Measurements from ENCODE around the gene PDE11A.

PDE11A gene

DNA sequence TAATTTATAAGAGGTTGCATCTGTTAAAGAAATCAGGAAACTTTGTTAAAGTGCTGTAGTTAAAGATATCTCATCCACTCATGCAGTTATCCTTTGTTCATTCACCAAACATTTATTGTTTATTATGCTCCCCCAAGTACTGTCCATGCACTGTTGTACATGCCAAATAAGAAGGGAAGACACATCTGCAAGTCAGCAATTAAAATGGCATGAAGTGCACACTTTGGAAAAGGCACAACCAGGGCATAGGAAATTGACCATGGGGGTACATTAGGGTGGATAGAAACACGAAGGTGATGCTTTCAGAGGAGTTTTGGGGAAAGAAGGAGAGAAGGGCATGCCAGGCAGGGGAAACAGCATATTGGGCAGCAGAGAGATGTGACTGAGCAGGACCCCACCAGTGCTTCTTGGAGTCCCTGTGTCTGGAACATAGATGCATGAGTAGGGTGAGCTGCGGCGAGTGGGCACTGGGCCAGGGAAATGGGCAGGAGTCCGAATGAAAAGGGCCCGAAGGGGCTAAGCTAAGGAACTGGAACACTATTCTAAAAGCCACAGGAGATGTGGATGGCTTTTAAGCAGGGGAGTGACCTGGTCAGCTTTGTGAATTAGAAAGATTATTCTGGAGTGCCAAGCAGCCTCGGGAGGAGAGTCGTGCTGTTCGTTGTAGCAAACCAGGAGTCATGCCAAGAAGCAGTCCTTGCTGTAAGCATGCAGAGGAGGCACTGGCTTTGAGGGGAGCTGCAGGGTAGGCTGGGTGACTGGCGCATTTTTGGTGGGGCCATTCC, 363.7 kb downstream of the PDE11A start:
- H3K27ac ChIP-seq, result no peak overlapping the region
- TF ChIP-seq ZFX (IDR thresholded peaks at IDR 0.05), result no peak
- no peak for TF ChIP-seq CTCF (conservative IDR thresholded peaks at IDR 0.05)

- TF ChIP-seq ZFX (IDR thresholded peaks at IDR 0.05) (no peak), CTCF (conservative IDR thresholded peaks at IDR 0.05) (no peak)
- H3K27ac ChIP-seq, result no peak overlapping the region
These were observed 364.5 kb downstream of the PDE11A start for GRCh38 chr2:177708106-177708505.

- no peak for TF ChIP-seq ZFX (IDR thresholded peaks at IDR 0.05)
- TF ChIP-seq CTCF (conservative IDR thresholded peaks at IDR 0.05), result no peak
- H3K27ac ChIP-seq, result no peak overlapping the region
These were observed 366.9 kb downstream of the PDE11A start for GRCh38 chr2:177705511-177706173.

- TF ChIP-seq CTCF (conservative IDR thresholded peaks at IDR 0.05) (no peak), ZFX (IDR thresholded peaks at IDR 0.05) (no peak)
- no peak overlapping the region for H3K27ac ChIP-seq
These were observed 369.4 kb downstream of the PDE11A start for GRCh38 chr2:177703159-177703558.

- H3K27ac ChIP-seq, result no peak overlapping the region
- TF ChIP-seq ZFX (IDR thresholded peaks at IDR 0.05) (no peak), CTCF (conservative IDR thresholded peaks at IDR 0.05) (no peak)
These were observed 374.3 kb downstream of the PDE11A start for GRCh38 chr2:177698281-177698680.

DNA sequence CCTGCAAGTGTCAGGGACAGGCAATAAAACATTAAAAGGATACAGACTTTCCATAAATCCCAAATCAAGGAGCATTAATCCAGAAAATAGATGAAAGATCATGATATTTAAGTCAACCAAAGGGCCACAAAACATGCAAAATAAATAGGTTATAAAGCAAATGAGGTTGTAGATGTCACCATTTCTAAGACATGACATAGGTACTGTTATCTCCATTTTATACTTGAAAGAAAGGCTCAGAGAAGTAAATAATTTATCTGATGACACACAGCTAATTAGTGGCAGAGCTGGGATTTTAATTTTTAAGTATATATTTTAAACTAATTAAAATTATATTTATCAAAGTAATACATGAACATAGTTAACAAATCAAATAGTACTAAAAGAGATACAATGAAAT, 378.2 kb downstream of the PDE11A start:
- no peak overlapping the region for H3K27ac ChIP-seq
- TF ChIP-seq CTCF (conservative IDR thresholded peaks at IDR 0.05) (no peak), ZFX (IDR thresholded peaks at IDR 0.05) (no peak)

GRCh38 chr2:177693658-177694339, 378.8 kb downstream of the PDE11A start:
- no peak overlapping the region for H3K27ac ChIP-seq
- TF ChIP-seq CTCF (conservative IDR thresholded peaks at IDR 0.05) (no peak), ZFX (IDR thresholded peaks at IDR 0.05) (no peak)

Measured in C4-2B (cell line).